Stimulated activated CD4-positive, alpha-beta T cell treated with anti-CD3 and anti-CD28 coated beads, Interleukin-1b, Interleukin-23, amount 100 ng/mL, for 48 hours (primary cell): ENCODE results near the gene RAI1.

Experiments used
- DNase-seq: peaks from one replicate; pipeline ENCODE4 v3.0.0-alpha.2; 2020

The RAI1 gene

GRCh38 chr17:17701658-17702057, 20.4 kb downstream of the RAI1 start:
- DNase-seq: no peak

- no peak for DNase-seq
Observed at GRCh38 chr17:17702449-17703139, 21.3 kb downstream of the RAI1 start.

- no peak for DNase-seq
Observed at GRCh38 chr17:17703140-17703919, 22.1 kb downstream of the RAI1 start.

- DNase-seq: no peak
Observed at GRCh38 chr17:17704931-17705330, 23.7 kb downstream of the RAI1 start.

- DNase-seq: no peak
Observed at GRCh38 chr17:17706140-17707060, 25.1 kb downstream of the RAI1 start.

- no peak for DNase-seq
Observed at GRCh38 chr17:17708295-17708694, 27.0 kb downstream of the RAI1 start.

GRCh38 chr17:17708816-17709215, 27.6 kb downstream of the RAI1 start:
- DNase-seq: no peak

- DNase-seq: no peak
Observed at GRCh38 chr17:17709815-17710321, 28.6 kb downstream of the RAI1 start.

GRCh38 chr17:17710355-17710727, 29.1 kb downstream of the RAI1 start:
- no peak for DNase-seq

GRCh38 chr17:17710728-17711541, 29.7 kb downstream of the RAI1 start:
- DNase-seq: no peak

- DNase-seq: no peak
Observed at GRCh38 chr17:17711641-17712162, 30.4 kb downstream of the RAI1 start.

GRCh38 chr17:17712268-17712924, 31.1 kb downstream of the RAI1 start:
- no peak for DNase-seq

GRCh38 chr17:17713839-17714238, 32.6 kb downstream of the RAI1 start:
- DNase-seq: no peak

GRCh38 chr17:17714261-17714866, 33.1 kb downstream of the RAI1 start:
- no peak for DNase-seq

GRCh38 chr17:17714879-17715278, 33.6 kb downstream of the RAI1 start:
- DNase-seq: no peak

GRCh38 chr17:17716837-17717523, 35.7 kb downstream of the RAI1 start:
- no peak for DNase-seq

GRCh38 chr17:17718251-17718650, 37.0 kb downstream of the RAI1 start:
- DNase-seq: no peak

GRCh38 chr17:17719199-17719940, 38.1 kb downstream of the RAI1 start:
- no peak for DNase-seq

GRCh38 chr17:17719966-17720543, 38.8 kb downstream of the RAI1 start:
- DNase-seq: no peak
